Neural progenitor cell (in vitro differentiated cells): ENCODE results near the gene PCYOX1L. TPM values are rescaled to one million over a fixed set of nuclear protein-coding genes. Genes with fewer than 3 reads are reported as not detected.

Experiments
- DNase-seq: peaks from one replicate; pipeline ENCODE4 v3.0.0-alpha.2; 2016; ENCODE audit warnings: low spot score
- H2AFZ ChIP-seq: fragments of 200-600 bp; sonication (generic); replicated peaks from 2 replicates; pipeline ENCODE4 v1.6.1; 2016; ENCODE audit warnings: antibody characterized with exemption
- H3F3A ChIP-seq: fragments of 200-600 bp; sonication (generic); 2 replicates; pipeline ENCODE4 v1.6.1; 2016; ENCODE audit warnings: antibody characterized with exemption, low read depth
- H3K27ac ChIP-seq: fragments of 200-600 bp; sonication (generic); 2 replicates; pipeline ENCODE4 v1.5.1; 2016; ENCODE audit warnings: mild to moderate bottlenecking
- H3K27me3 ChIP-seq: fragments of 200-600 bp; sonication (generic); 2 replicates; pipeline ENCODE4 v1.6.1; 2016; ENCODE audit warnings: mild to moderate bottlenecking, moderate library complexity
- H3K36me3 ChIP-seq: fragments of 200-600 bp; sonication (generic); 2 replicates; pipeline ENCODE4 v1.5.1; 2016
- H3K4me1 ChIP-seq: fragments of 200-600 bp; sonication (generic); 2 replicates; pipeline ENCODE4 v1.6.1; 2016; ENCODE audit warnings: mixed run types
- H3K4me2 ChIP-seq: fragments of 200-600 bp; sonication (generic); 2 replicates; pipeline ENCODE4 v1.6.1; 2016
- H3K4me3 ChIP-seq: fragments of 200-600 bp; sonication (generic); 2 replicates; pipeline ENCODE4 v1.5.1; 2016
- H3K79me2 ChIP-seq: fragments of 200-600 bp; sonication (generic); 2 replicates; pipeline ENCODE4 v1.6.1; 2016; ENCODE audit warnings: low read depth
- H3K9ac ChIP-seq: fragments of 200-600 bp; sonication (generic); 2 replicates; pipeline ENCODE4 v1.6.1; 2016
- H3K9me3 ChIP-seq: fragments of 200-600 bp; sonication (generic); 2 replicates; pipeline ENCODE4 v1.5.1; 2016; ENCODE audit warnings: low read depth
- H4K20me1 ChIP-seq: fragments of 200-600 bp; sonication (generic); 2 replicates; pipeline ENCODE4 v1.6.1; 2016; ENCODE audit warnings: low read depth
- H3K27ac Mint-ChIP-seq: 3 replicates; pipeline ENCODE4 v1.8.0; 2021; ENCODE audit warnings: mixed read lengths
- H3K27me3 Mint-ChIP-seq: 2 replicates; pipeline ENCODE4 v1.8.0; 2022; ENCODE audit warnings: low read depth, mild to moderate bottlenecking, inconsistent platforms, moderate library complexity, mixed read lengths; ENCODE audit not compliant: insufficient read depth
- H3K36me3 Mint-ChIP-seq: 3 replicates; pipeline ENCODE4 v1.8.0; 2021; ENCODE audit warnings: mixed read lengths
- H3K4me1 Mint-ChIP-seq: 3 replicates; pipeline ENCODE4 v1.8.0; 2021; ENCODE audit warnings: mixed read lengths
- H3K4me3 Mint-ChIP-seq: 3 replicates; pipeline ENCODE4 v1.8.0; 2021; ENCODE audit warnings: mild to moderate bottlenecking, moderate library complexity, mixed read lengths
- H3K9me3 Mint-ChIP-seq: 3 replicates; pipeline ENCODE4 v1.8.0; 2020; ENCODE audit warnings: mixed read lengths
- EZH2 ChIP-seq: fragments of 200-600 bp; sonication (generic); IDR thresholded peaks from 2 replicates; pipeline ENCODE4 v1.6.1; 2017; ENCODE audit warnings: antibody characterized with exemption, mild to moderate bottlenecking, moderate library complexity
- EZH2phosphoT487 ChIP-seq: fragments of 200-600 bp; sonication (generic); IDR thresholded peaks from 2 replicates; pipeline ENCODE4 v1.6.1; 2017; ENCODE audit warnings: antibody characterized with exemption
- total RNA-seq: library from RNA; depleted of rRNA; stranded (reverse); fragments of >200 nt; gene quantifications from 2 replicates; pipeline ENCODE4 v1.2.3, GENCODE V29; 2015; ENCODE audit warnings: low replicate concordance
- TF ChIP-seq, protein P1 (sequence below): fragments of 200-600 bp; sonication (generic); IDR thresholded peaks from 2 replicates; pipeline ENCODE4 v1.5.1; 2017; ENCODE audit warnings: antibody characterized with exemption, mild to moderate bottlenecking

The PCYOX1L gene
- total RNA-seq, 1 donor from 2014 or later, result 16.4 TPM

DNA sequence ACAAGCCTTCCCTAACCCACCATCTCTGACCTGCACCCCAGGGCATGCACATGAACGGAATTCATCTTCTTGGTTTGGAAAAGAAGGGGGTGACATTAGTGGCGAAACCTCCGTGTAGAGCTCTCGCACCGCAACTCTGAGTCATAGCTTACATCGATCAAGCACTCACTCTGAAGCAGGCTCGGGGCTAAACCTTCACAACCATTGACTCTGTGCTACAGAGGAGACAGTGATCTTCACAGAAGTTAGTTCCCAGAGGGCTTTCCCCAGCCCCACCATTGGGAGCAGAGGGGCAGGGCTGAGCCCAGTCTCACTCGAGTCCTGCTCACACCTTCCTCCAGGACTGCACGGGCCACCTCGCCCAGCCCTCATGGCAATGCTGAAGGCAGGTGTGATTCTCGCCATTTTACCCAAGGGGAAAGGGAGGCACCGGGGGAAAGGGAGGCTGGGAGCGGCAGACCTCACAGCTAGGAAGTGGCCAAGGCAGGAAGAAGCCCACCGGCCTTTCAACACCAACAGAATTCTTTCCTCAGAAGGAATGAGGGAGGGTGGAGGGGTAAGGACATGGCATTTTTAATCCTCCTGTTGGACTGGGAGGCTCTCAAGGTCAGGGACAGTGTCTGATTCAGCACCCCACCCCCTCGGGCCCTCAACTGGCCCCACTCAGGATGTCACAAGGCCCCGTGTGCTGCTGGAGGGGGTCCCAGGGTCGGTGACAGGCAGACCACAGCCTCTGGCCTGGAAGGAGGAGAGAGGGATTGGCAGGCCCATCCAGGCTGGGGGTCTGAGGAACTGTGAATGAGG lies 47.1 kb downstream of the PCYOX1L start:
- Histone ChIP-seq H3K9me3 (no peaks in the 10 kb centered on the region), H2AFZ (no peak overlapping the region), H3K9ac (no peak overlapping the region), H3K79me2 (no peaks in the 10 kb centered on the region), H3K27ac (no peak overlapping the region), H3K4me2 (no peak overlapping the region), H4K20me1 (no peaks in the 10 kb centered on the region), H3K4me3 (no peak overlapping the region), H3K27me3 (no peaks in the 10 kb centered on the region), H3K36me3 (no peaks in the 10 kb centered on the region), H3F3A (no peaks in the 10 kb centered on the region), H3K4me1 (peaks cover 29% of the 10 kb centered on the region)
- Mint-ChIP-seq H3K27ac (no peak overlapping the region), H3K36me3 (no peaks in the 10 kb centered on the region), H3K4me3 (no peak overlapping the region), H3K9me3 (no peaks in the 10 kb centered on the region), H3K4me1 (peaks cover 55% of the 10 kb centered on the region), H3K27me3 (peaks cover 2% of the 10 kb centered on the region)
- TF ChIP-seq EZH2 (no peak), EZH2phosphoT487 (no peak)
- TF ChIP-seq, protein P1, sequence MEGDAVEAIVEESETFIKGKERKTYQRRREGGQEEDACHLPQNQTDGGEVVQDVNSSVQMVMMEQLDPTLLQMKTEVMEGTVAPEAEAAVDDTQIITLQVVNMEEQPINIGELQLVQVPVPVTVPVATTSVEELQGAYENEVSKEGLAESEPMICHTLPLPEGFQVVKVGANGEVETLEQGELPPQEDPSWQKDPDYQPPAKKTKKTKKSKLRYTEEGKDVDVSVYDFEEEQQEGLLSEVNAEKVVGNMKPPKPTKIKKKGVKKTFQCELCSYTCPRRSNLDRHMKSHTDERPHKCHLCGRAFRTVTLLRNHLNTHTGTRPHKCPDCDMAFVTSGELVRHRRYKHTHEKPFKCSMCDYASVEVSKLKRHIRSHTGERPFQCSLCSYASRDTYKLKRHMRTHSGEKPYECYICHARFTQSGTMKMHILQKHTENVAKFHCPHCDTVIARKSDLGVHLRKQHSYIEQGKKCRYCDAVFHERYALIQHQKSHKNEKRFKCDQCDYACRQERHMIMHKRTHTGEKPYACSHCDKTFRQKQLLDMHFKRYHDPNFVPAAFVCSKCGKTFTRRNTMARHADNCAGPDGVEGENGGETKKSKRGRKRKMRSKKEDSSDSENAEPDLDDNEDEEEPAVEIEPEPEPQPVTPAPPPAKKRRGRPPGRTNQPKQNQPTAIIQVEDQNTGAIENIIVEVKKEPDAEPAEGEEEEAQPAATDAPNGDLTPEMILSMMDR, result no peak
- no peak for DNase-seq

DNA sequence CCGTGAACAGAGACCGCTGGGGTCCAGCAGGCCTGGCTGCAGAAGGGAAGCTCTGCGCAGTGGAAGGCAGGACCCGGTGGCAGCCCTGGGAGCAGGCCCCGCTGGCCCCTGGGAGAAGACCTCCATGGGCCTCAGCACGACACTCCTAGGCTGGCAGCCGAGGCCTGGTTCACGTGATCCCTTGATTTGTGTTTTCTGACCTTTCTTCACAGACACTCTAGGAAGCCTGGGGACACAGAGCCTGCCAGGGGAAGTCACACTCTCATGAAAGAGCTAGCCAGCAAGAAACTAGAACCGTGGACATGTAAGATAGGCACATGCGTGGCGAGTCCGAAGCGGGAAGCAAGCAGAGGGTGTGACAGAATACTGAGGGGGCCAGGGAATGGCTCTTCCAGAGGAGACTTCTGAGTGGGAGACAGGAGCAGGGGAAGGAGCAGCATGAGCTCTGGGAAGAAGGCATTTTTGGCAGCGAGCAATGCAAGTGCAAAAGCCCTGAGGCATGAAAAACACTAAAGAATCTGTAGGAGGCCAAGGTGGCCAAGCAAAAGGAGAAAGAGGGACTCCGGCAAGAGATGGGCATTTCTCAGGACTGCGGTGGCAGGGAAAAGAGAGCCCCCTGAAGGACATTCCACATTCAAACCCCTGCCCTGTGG lies 47.8 kb downstream of the PCYOX1L start:
- no peaks in the 10 kb centered on the region for H3K79me2 ChIP-seq
- Mint-ChIP-seq H3K4me1 (peaks cover 49% of the 10 kb centered on the region), H3K4me3 (no peak overlapping the region), H3K27ac (peak overlapping the region; percentile 81), H3K36me3 (no peaks in the 10 kb centered on the region), H3K27me3 (peaks cover 2% of the 10 kb centered on the region), H3K9me3 (no peaks in the 10 kb centered on the region)
- no peak overlapping the region for H3K27ac ChIP-seq
- no peak overlapping the region for H3K9ac ChIP-seq
- TF ChIP-seq, protein P1, result no peak
- TF ChIP-seq EZH2phosphoT487 (no peak), EZH2 (no peak)
- no peak overlapping the region for H3K4me3 ChIP-seq
- no peaks in the 10 kb centered on the region for H4K20me1 ChIP-seq
- no peak overlapping the region for H3K4me2 ChIP-seq
- H3K4me1 ChIP-seq, result peaks cover 24% of the 10 kb centered on the region
- no peak for DNase-seq
- H2AFZ ChIP-seq, result no peak overlapping the region
- no peaks in the 10 kb centered on the region for H3F3A ChIP-seq
- H3K27me3 ChIP-seq, result no peaks in the 10 kb centered on the region
- H3K36me3 ChIP-seq, result no peaks in the 10 kb centered on the region
- no peaks in the 10 kb centered on the region for H3K9me3 ChIP-seq

DNA sequence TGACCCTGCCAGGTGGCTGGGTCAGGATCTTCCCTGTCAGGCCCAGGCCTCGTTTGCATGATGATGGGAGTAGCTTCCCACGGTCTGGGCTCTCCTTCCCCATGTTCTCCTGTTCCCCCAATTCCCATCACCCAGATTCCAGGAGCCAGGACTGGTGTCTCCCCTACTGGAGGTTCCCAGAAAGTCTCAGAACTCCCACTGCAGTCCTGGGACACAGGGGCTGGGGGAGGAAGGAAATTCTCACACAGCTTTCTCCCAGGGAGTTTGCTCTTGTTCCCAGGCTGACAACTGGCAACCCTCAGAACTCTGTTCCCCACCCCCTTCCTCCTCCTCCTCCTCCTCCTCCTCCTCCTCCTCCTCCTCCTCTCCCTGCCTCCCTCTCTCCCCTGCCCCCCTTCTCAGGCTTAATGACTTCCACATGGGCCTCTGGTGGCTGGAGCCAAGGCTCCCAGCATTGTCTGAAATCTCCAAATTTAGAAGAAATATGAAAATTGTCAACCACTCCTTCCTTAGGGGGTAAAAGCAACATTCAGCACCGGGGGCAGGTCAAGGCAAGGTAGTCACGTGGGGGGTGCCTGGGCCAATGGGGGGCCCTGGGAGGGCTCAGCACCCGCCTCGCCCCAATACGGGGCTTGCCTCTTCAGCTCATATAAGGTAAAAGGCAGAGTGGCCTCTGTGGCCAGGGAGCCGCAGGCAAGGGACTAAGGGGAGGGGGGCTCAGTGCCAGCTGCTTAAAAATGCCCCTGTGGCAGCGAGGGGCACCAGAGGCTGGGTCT lies 48.5 kb downstream of the PCYOX1L start:
- Histone ChIP-seq H3K4me3 (no peak overlapping the region), H3K79me2 (no peaks in the 10 kb centered on the region), H3K36me3 (no peaks in the 10 kb centered on the region), H3K9me3 (no peaks in the 10 kb centered on the region), H4K20me1 (no peaks in the 10 kb centered on the region), H3K27me3 (no peaks in the 10 kb centered on the region), H3K4me2 (no peak overlapping the region), H3F3A (no peaks in the 10 kb centered on the region), H3K4me1 (peaks cover 24% of the 10 kb centered on the region), H3K27ac (no peak overlapping the region), H2AFZ (no peak overlapping the region), H3K9ac (no peak overlapping the region)
- no peaks in the 10 kb centered on the region for H3K36me3 Mint-ChIP-seq
- DNase-seq, result peak; percentile 21
- TF ChIP-seq, protein P1, result no peak
- TF ChIP-seq EZH2 (no peak), EZH2phosphoT487 (no peak)
- peak overlapping the region; percentile 81 for H3K27ac Mint-ChIP-seq
- no peaks in the 10 kb centered on the region for H3K9me3 Mint-ChIP-seq
- no peak overlapping the region for H3K4me3 Mint-ChIP-seq
- H3K4me1 Mint-ChIP-seq, result peaks cover 42% of the 10 kb centered on the region
- H3K27me3 Mint-ChIP-seq, result peaks cover 2% of the 10 kb centered on the region
